AG04450 (cell line): ENCODE measurements around the gene MUC2. TPM values are rescaled to one million over a fixed set of nuclear protein-coding genes. Genes with fewer than 3 reads are reported as not detected.

Source experiments
- CTCF ChIA-PET: fragments of 300-600, 350-600 bp; formaldehyde crosslinking; extraction: SDS; loops from one replicate; lab custom pipeline; 2022; ENCODE audit warnings: antibody characterized with exemption, inconsistent platforms; lab: Charles Lee
- POLR2A ChIA-PET: fragments of 350-600 bp; formaldehyde crosslinking; extraction: SDS; loops from one replicate; lab custom pipeline; 2021; ENCODE audit warnings: antibody characterized with exemption, inconsistent platforms; lab: Yijun Ruan, JAX
- DNase-seq: peaks from one replicate; pipeline ENCODE4 v3.0.0-alpha.2; 2011; ENCODE audit warnings: low read depth, low spot score
- H3K27ac ChIP-seq: one replicate; pipeline ENCODE4 v1.5.1; 2012; ENCODE audit warnings: low read depth, low read length, control low read depth
- H3K27me3 ChIP-seq: one replicate; pipeline ENCODE4 v1.6.0; 2012; ENCODE audit warnings: low read length; ENCODE audit not compliant: control insufficient read depth, insufficient read depth
- H3K4me3 ChIP-seq: 2 replicates; pipeline ENCODE4 v1.5.1; 2011; ENCODE audit warnings: mild to moderate bottlenecking, low read depth, low read length, control low read depth
- H3K9me3 ChIP-seq: 2 replicates; pipeline ENCODE4 v1.5.1; 2012; ENCODE audit warnings: low read length; ENCODE audit not compliant: control insufficient read depth, insufficient read depth
- CTCF ChIP-seq: IDR thresholded peaks from 2 replicates; pipeline ENCODE4 v1.5.1; 2011; ENCODE audit warnings: low read depth, low read length, control low read depth, inconsistent platforms
- polyA plus RNA-seq: library from polyadenylated mRNA; depleted of rRNA; stranded (reverse); fragments of >200 nt; gene quantifications from 2 replicates; pipeline ENCODE4 v1.2.3, GENCODE V29; 2011

Gene MUC2
- polyA plus RNA-seq, 1 experiment, result not detected

GRCh38 chr11:1117992-1118391 is 43.3 kb downstream of the MUC2 start:
- no peak for DNase-seq
- Histone ChIP-seq H3K4me3 (no peak overlapping the region), H3K27me3 (peaks cover 15% of the 10 kb centered on the region), H3K27ac (no peak overlapping the region), H3K9me3 (peaks cover 14% of the 10 kb centered on the region; the same call in 1 of the 2 replicates)
- ChIA-PET CTCF (no interaction called here), POLR2A (no interaction called here)
- no peak for TF ChIP-seq CTCF

GRCh38 chr11:1118755-1119603 is 44.3 kb downstream of the MUC2 start:
- no peak for TF ChIP-seq CTCF
- no peak overlapping the region for H3K4me3 ChIP-seq
- CTCF ChIA-PET, result no interaction called here
- H3K9me3 ChIP-seq, result peaks cover 14% of the 10 kb centered on the region; the same call in 1 of the 2 replicates
- no peak overlapping the region for H3K27ac ChIP-seq
- no peak for DNase-seq
- peaks cover 18% of the 10 kb centered on the region for H3K27me3 ChIP-seq
- POLR2A ChIA-PET, result no interaction called here

- no peak overlapping the region for H3K27ac ChIP-seq
- POLR2A ChIA-PET, result no interaction called here
These were observed 45.0 kb downstream of the MUC2 start for GRCh38 chr11:1119604-1120146.

GRCh38 chr11:1120532-1121330 is 46.1 kb downstream of the MUC2 start:
- Histone ChIP-seq H3K9me3 (peaks cover 15% of the 10 kb centered on the region; the same call in 1 of the 2 replicates), H3K4me3 (no peak overlapping the region), H3K27me3 (peaks cover 18% of the 10 kb centered on the region), H3K27ac (no peak overlapping the region)
- no peak for DNase-seq
- no peak for TF ChIP-seq CTCF
- CTCF ChIA-PET, result no interaction called here
- POLR2A ChIA-PET, result no interaction called here

More at GRCh38 chr11:1119604-1120146, 45.0 kb downstream of the MUC2 start:
- DNase-seq, result no peak
- Histone ChIP-seq H3K9me3 (peaks cover 14% of the 10 kb centered on the region; the same call in 1 of the 2 replicates), H3K27me3 (peaks cover 18% of the 10 kb centered on the region), H3K4me3 (no peak overlapping the region)
- no peak for TF ChIP-seq CTCF
- CTCF ChIA-PET, result no interaction called here
